ENCODE measurements around the gene CADPS2.

CADPS2 gene

GRCh38 chr7:122394512-122394911, 491.7 kb downstream of the CADPS2 start:
- Histone ChIP-seq H3K27ac (ENCODE audit: low read length) (no peak overlapping the region), H3K9me2 (replicated peaks; ENCODE audit: insufficient read depth, low read length) (no peaks in the 10 kb centered on the region), H3K4me1 (ENCODE audit: low read length) (no peaks in the 10 kb centered on the region), H3F3A (ENCODE audit: insufficient read depth, low read length) (no peaks in the 10 kb centered on the region), H3K9me3 (replicated peaks; ENCODE audit: insufficient read depth, low read length) (no peaks in the 10 kb centered on the region), H3K79me2 (ENCODE audit: low read length) (no peaks in the 10 kb centered on the region), H4K20me1 (ENCODE audit: insufficient read depth, low read length) (no peaks in the 10 kb centered on the region), H3K4me3 (ENCODE audit: low read length) (no peak overlapping the region), H3K27me3 (replicated peaks; ENCODE audit: insufficient read depth, low read length) (no peaks in the 10 kb centered on the region), H3K4me2 (ENCODE audit: low read depth, low read length) (no peak overlapping the region), H3K9ac (ENCODE audit: low read length) (no peak overlapping the region), H3K36me3 (replicated peaks; ENCODE audit: insufficient read depth, low read length) (no peaks in the 10 kb centered on the region), H2AFZ (ENCODE audit: low read length) (no peak overlapping the region)
- TF ChIP-seq EZH2phosphoT487 (IDR thresholded peaks at IDR 0.05; ENCODE audit: low read length) (no peak), EZH2 (optimal IDR thresholded peaks at IDR 0.05; ENCODE audit: low read depth, low read length) (no peak), CTCF (IDR thresholded peaks at IDR 0.05; ENCODE audit: low read length) (no peak)
- no peak for DNase-seq

DNA sequence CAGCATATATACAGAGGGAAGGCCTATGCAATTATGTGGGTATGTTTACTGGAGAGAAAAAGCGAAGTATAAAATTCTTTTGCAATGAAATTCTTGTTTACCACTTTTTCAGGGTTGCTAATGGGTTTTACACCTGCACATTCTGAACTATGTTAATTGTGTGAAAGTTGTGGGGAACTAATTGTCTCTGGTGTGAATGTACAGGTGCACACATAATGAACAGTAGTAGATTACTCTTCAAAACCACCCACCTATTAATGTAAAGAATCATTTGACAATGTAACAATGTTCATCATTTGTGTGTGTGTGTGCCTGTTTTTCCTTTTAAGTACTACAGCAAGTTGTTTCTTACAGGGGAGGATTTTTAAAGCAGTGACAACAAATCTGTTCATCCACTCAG, 501.7 kb downstream of the CADPS2 start:
- DNase-seq = no peak
- no peak for TF ChIP-seq EZH2phosphoT487 (IDR thresholded peaks at IDR 0.05; ENCODE audit: low read length)
- TF ChIP-seq EZH2 (optimal IDR thresholded peaks at IDR 0.05; ENCODE audit: low read depth, low read length) = no peak
- TF ChIP-seq CTCF (IDR thresholded peaks at IDR 0.05; ENCODE audit: low read length) = no peak
- no peak overlapping the region for H3K4me3 ChIP-seq (ENCODE audit: low read length)

DNA sequence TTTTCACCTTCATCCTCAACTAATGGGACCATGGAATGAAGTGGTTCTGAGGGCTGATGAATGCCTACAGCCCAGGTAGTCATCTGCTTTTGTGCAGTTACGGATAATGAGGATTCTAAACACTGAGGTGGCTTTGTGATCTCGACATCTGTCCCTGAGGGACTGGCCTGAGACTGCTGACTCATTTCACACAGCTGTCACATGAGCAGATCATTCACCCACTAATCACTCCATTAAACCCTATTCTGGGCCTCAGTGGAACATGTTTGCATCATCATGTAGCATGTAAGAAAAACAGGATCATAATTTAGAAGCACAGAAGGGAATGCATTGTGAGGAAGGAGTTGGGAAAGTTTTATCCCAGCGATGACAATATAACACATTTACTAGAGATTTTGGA, 502.3 kb downstream of the CADPS2 start:
- no peak overlapping the region for H2AFZ ChIP-seq (ENCODE audit: low read length)
- no peak for DNase-seq

More for the DNA sequence above, 501.7 kb downstream of the CADPS2 start:
- H3K4me1 ChIP-seq (ENCODE audit: low read length) = peaks cover 18% of the 10 kb centered on the region
- no peaks in the 10 kb centered on the region for H4K20me1 ChIP-seq (ENCODE audit: insufficient read depth, low read length)
- no peaks in the 10 kb centered on the region for H3K36me3 ChIP-seq (replicated peaks; ENCODE audit: insufficient read depth, low read length)
- H3K27me3 ChIP-seq (replicated peaks; ENCODE audit: insufficient read depth, low read length) = no peaks in the 10 kb centered on the region
- no peaks in the 10 kb centered on the region for H3K9me3 ChIP-seq (replicated peaks; ENCODE audit: insufficient read depth, low read length)
- H3K9me2 ChIP-seq (replicated peaks; ENCODE audit: insufficient read depth, low read length) = no peaks in the 10 kb centered on the region
- H3F3A ChIP-seq (ENCODE audit: insufficient read depth, low read length) = peaks cover 8% of the 10 kb centered on the region; the same call in 1 of the 2 replicates
- H3K79me2 ChIP-seq (ENCODE audit: low read length) = no peaks in the 10 kb centered on the region
- no peak overlapping the region for H2AFZ ChIP-seq (ENCODE audit: low read length)
- H3K9ac ChIP-seq (ENCODE audit: low read length) = no peak overlapping the region
- no peak overlapping the region for H3K27ac ChIP-seq (ENCODE audit: low read length)
- H3K4me2 ChIP-seq (ENCODE audit: low read depth, low read length) = no peak overlapping the region

More for the DNA sequence above, 502.3 kb downstream of the CADPS2 start:
- Histone ChIP-seq H3K4me3 (ENCODE audit: low read length) (no peak overlapping the region), H3K27ac (ENCODE audit: low read length) (no peak overlapping the region), H3K27me3 (replicated peaks; ENCODE audit: insufficient read depth, low read length) (no peaks in the 10 kb centered on the region), H3K79me2 (ENCODE audit: low read length) (no peaks in the 10 kb centered on the region), H3K9ac (ENCODE audit: low read length) (no peak overlapping the region), H3K4me2 (ENCODE audit: low read depth, low read length) (no peak overlapping the region), H3K9me2 (replicated peaks; ENCODE audit: insufficient read depth, low read length) (no peaks in the 10 kb centered on the region), H3F3A (ENCODE audit: insufficient read depth, low read length) (peaks cover 8% of the 10 kb centered on the region; the same call in 1 of the 2 replicates), H3K36me3 (replicated peaks; ENCODE audit: insufficient read depth, low read length) (no peaks in the 10 kb centered on the region), H3K9me3 (replicated peaks; ENCODE audit: insufficient read depth, low read length) (no peaks in the 10 kb centered on the region), H3K4me1 (ENCODE audit: low read length) (peaks cover 18% of the 10 kb centered on the region), H4K20me1 (ENCODE audit: insufficient read depth, low read length) (no peaks in the 10 kb centered on the region)
- TF ChIP-seq EZH2 (optimal IDR thresholded peaks at IDR 0.05; ENCODE audit: low read depth, low read length) (no peak), EZH2phosphoT487 (IDR thresholded peaks at IDR 0.05; ENCODE audit: low read length) (no peak), CTCF (IDR thresholded peaks at IDR 0.05; ENCODE audit: low read length) (no peak)

Data from MM.1S (cell line).